HG02840 (cell line): ENCODE data around the gene CDC23.
"Not testable (repeated sequence)": the region's sequence is repeated elsewhere in the genome, so short reads cannot be mapped to it uniquely, and the experiment has no call there.

Source experiments
- ATAC-seq: cut with Tn5 transposase; IDR thresholded peaks from one replicate; pipeline ENCODE4 v1.9.1; 2021; ENCODE audit warnings: mild to moderate bottlenecking, moderate library complexity, moderate number of reproducible peaks; ENCODE audit not compliant: unreplicated experiment, low FRiP score

CDC23 gene

DNA sequence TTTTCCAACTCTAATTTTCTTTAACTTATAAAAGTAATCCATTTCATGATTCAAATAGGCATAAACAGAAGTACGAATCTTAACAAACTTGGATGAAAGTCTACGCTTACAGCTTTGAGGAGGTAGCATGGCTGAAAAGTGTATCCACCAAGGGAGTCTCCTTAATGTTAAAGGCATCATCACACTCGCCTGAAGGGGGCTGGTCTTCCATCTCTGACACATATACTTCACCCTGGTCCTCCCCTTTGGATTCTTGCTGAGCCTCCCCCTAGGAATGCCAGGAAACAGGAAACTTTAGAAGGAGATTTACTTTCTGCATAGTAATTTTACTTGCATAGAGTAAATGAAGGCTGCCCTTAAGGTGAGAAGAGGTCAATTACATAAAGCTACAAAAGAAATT lies 63.6 kb downstream of the CDC23 start:
- ATAC-seq, result no peak

DNA sequence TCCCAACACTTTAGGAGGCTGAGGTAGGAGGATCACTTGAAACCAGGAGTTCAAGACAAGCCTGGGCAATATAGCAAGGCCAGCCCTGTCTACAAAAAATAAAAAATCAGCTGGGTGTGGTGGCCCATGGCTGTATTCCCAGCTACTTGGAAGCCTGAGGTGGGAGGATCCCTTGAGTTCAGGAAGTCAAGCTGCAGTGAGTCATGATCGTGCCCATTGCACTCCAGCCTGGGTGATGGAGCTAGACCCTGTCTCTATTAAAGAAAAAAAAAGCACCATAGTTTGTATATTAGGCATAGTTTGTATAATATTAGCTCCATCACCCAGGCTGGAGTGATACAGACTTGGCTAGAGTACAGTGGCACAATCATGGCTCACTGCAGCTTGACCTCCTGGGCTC lies 64.3 kb downstream of the CDC23 start:
- no peak for ATAC-seq

DNA sequence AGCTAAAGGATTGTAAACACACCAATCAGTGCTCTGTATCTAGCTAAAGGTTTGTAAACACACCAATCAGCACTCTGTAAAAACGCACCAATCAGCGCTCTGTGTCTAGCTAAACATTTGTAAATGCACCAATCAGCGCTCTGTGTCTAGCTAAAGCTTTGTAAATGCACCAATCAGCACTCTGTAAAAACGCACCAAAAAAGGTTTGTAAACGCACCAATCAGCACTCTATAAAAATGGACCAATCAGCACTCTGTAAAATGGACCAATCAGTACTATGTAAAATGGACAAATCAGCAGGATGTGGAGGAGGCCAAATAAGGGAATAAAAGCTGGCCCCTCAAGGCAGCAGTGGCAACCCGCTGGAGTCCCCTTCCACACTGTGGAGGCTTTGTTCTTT lies 69.5 kb downstream of the CDC23 start:
- ATAC-seq, result not testable (repeated sequence)

DNA sequence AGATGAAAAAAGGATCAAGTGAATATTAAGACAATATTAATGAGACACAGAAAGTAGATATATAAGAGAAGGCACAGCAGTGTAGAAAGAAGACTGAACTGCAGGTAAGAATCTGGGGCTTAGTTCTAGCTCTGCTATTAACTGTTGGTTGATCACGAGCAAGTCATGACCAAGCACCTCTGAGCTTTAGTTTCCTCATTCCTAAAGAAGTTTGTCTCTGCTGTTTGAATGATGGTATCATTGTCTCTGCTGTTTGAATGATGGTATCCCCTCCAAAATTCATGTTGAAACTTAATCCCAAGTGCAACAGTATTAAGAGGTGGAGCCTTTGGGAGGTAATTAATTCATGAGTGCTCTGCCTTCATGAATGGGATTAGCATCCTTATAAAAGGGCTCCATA lies 71.4 kb downstream of the CDC23 start:
- no peak for ATAC-seq

GRCh38 chr5:138140268-138140667 lies 72.9 kb downstream of the CDC23 start:
- ATAC-seq, result no peak

GRCh38 chr5:138139781-138140090 lies 73.4 kb downstream of the CDC23 start:
- ATAC-seq, result no peak

GRCh38 chr5:138138949-138139780 lies 74.0 kb downstream of the CDC23 start, which contains the start of gene NME5:
NME5 (minus strand) TSS chr5:138139428; CDS start chr5:138138780, 648 bp downstream.
- no peak for ATAC-seq
